HEK293T (cell line): ENCODE data around the gene BARD1.

Experiments used
- ARNT ChIP-seq: fragments of 450-650 bp; IDR thresholded peaks from 2 replicates; pipeline ENCODE4 v1.6.1; 2017; ENCODE audit warnings: mild to moderate bottlenecking
- BHLHE40 ChIP-seq: fragments of 450-650 bp; IDR thresholded peaks from 2 replicates; pipeline ENCODE4 v1.6.1; 2016; ENCODE audit warnings: mild to moderate bottlenecking, moderate library complexity, borderline replicate concordance
- CTBP1 ChIP-seq: fragments of 450-650 bp; IDR thresholded peaks from 2 replicates; pipeline ENCODE4 v1.6.1; 2016; ENCODE audit warnings: borderline replicate concordance
- ELF4 ChIP-seq: fragments of 450-650 bp; IDR thresholded peaks from 2 replicates; pipeline ENCODE4 v1.6.1; 2017; ENCODE audit warnings: antibody characterized with exemption
- FOXA1 ChIP-seq: fragments of 450-650 bp; IDR thresholded peaks from 2 replicates; pipeline ENCODE4 v1.6.1; 2016; ENCODE audit warnings: mild to moderate bottlenecking
- FOXK2 ChIP-seq: fragments of 450-650 bp; IDR thresholded peaks from 2 replicates; pipeline ENCODE4 v1.6.1; 2016; ENCODE audit warnings: mild to moderate bottlenecking
- FOXM1 ChIP-seq: fragments of 450-650 bp; IDR thresholded peaks from 2 replicates; pipeline ENCODE4 v1.6.1; 2017; ENCODE audit warnings: mild to moderate bottlenecking, borderline replicate concordance
- L3MBTL2 ChIP-seq: fragments of 450-650 bp; conservative IDR thresholded peaks from 2 replicates; pipeline ENCODE4 v1.6.1; 2016; ENCODE audit warnings: mild to moderate bottlenecking
- LEF1 ChIP-seq: fragments of 450-650 bp; IDR thresholded peaks from 2 replicates; pipeline ENCODE4 v1.6.1; 2017; ENCODE audit warnings: mild to moderate bottlenecking, borderline replicate concordance
- NFRKB ChIP-seq: fragments of 450-650 bp; IDR thresholded peaks from 2 replicates; pipeline ENCODE4 v1.6.1; 2016; ENCODE audit warnings: mild to moderate bottlenecking, moderate library complexity
- SP1 ChIP-seq: fragments of 450-650 bp; IDR thresholded peaks from 2 replicates; pipeline ENCODE4 v1.6.1; 2017
- SUZ12 ChIP-seq: fragments of 450-650 bp; IDR thresholded peaks from 2 replicates; pipeline ENCODE4 v1.6.1; 2016; ENCODE audit warnings: mild to moderate bottlenecking
- TARDBP ChIP-seq: fragments of 450-650 bp; IDR thresholded peaks from 2 replicates; pipeline ENCODE4 v1.6.1; 2016
- ZNF384 ChIP-seq: fragments of 450-650 bp; IDR thresholded peaks from 2 replicates; pipeline ENCODE4 v1.6.1; 2016

DNA sequence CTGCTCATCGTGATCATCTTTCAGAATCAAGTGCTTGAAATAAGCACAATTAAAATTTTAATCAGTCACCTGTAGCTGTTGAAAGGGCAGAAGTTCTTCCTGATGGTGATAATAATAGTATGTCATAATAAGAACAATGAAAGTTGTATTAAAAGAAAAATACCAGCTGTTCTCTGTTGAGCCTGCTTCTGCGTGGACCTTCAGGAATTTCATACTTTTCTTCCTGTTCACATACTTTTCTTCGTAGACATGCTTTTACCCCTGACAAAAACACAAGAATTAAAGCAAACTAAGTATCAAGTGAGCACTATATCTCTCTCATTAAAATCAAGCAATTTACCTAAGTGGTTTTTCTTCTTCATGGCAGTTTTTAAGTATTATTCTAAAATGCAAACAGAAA is 79.2 kb downstream of the BARD1 start:
- no peak for TF ChIP-seq BHLHE40
- no peak for TF ChIP-seq SUZ12
- TF ChIP-seq NFRKB: no peak
- TF ChIP-seq FOXK2: no peak
- TF ChIP-seq SP1: no peak
- no peak for TF ChIP-seq LEF1
- TF ChIP-seq ZNF384: no peak
- TF ChIP-seq ARNT: no peak
- no peak for TF ChIP-seq TARDBP
- no peak for TF ChIP-seq FOXA1
- no peak for TF ChIP-seq FOXM1
- no peak for TF ChIP-seq CTBP1
- no peak for TF ChIP-seq ELF4
- no peak for TF ChIP-seq L3MBTL2
